ENCODE data around the gene PJVK. TPM values are rescaled to one million over a fixed set of nuclear protein-coding genes. Genes with fewer than 3 reads are reported as not detected.

Gene PJVK
- total and polyA plus RNA-seq, 9 of the 15 experiments (the other 6 are each of a cell fraction or from before 2014, with no cell fraction given): 0.11 to 1.5 (median 0.73) TPM

DNA sequence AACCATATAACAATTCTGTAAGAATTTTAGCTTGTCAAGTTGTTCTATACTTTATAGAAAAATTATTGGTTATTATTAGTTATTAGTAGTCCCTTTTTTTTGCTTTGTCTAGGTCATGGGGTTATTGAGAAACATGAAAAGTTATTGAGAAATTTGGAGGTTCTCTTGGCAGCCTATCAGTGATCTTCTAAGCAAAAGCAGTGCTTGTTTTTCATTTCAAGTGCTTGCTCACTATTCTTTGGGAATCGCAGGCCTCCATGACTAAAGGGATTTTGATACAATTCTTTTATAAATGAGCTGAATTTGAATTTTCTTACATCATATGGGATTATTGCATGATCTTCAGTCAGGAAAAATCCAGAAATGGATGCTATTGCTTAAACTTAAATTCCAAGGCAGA lies 54.9 kb downstream of the PJVK start:
- no peaks in the 10 kb centered on the region for H3K9me1 ChIP-seq (ENCODE audit: control insufficient read depth, insufficient read depth, low read length)
- CTCF ChIA-PET (ENCODE audit: low intra/inter-chr PET ratio): no interaction called here
- H3K36me3 ChIP-seq (ENCODE audit: control insufficient read depth, insufficient read depth, low read length): peaks cover 39% of the 10 kb centered on the region
- H3K9me3 ChIP-seq (replicated peaks; ENCODE audit: control insufficient read depth, insufficient read depth, low read depth, low read length): no peaks in the 10 kb centered on the region
- WGBS (ENCODE audit: insufficient coverage, low coverage, missing lambda C conversion rate): 100% methylated on average over 1 of the region's 1 CpG
- H3K4me1 ChIP-seq (replicated peaks in 1 of 2; ENCODE audit: control insufficient read depth in 2 of 2, insufficient read depth in 2 of 2, low read length in 2 of 2): no peaks in the 10 kb centered on the region
- no peak for TF ChIP-seq SMC3 (conservative IDR thresholded peaks at IDR 0.05; ENCODE audit: insufficient read depth, low read depth, low read length)
- no peak for TF ChIP-seq CEBPG (CRISPR knock-in tag; IDR thresholded peaks at IDR 0.05)
- TF ChIP-seq CEBPG (tag; conservative IDR thresholded peaks at IDR 0.05 in 1 of 2, IDR thresholded peaks at IDR 0.05 in 1 of 2): 0 out of 4 replicates have a peak, but pooled peaks of 1 of the 2 experiments have one; percentile 16
- no peak for TF ChIP-seq NCOR1 (IDR thresholded peaks at IDR 0.05)
- no peak for TF ChIP-seq NUFIP1 (IDR thresholded peaks at IDR 0.05; ENCODE audit: partially characterized antibody)
- TF ChIP-seq CTBP1 (IDR thresholded peaks at IDR 0.05; ENCODE audit: borderline replicate concordance): no peak
- TF ChIP-seq PYGO2 (tag; IDR thresholded peaks at IDR 0.05): no peak
- no peak overlapping the region for H3K27ac ChIP-seq (ENCODE audit: extremely low read depth, low read depth, low read length)
- in situ Hi-C loops (cut with MboI): no loop called here
- no peak for DNase-seq (ENCODE audit: extremely low read depth in 1 of 4, low spot score in 3 of 4)
- no peak for ATAC-seq
- no peak overlapping the region for H3K4me3 ChIP-seq
- no peaks in the 10 kb centered on the region for H4K20me1 ChIP-seq (replicated peaks; ENCODE audit: control insufficient read depth, insufficient read depth, low read length)
- H3K79me2 ChIP-seq (ENCODE audit: control insufficient read depth, insufficient read depth, low read length): no peaks in the 10 kb centered on the region
- H3K9ac ChIP-seq (ENCODE audit: insufficient read depth in 1 of 2, low read depth in 2 of 2, low read length in 2 of 2): no peak overlapping the region
- H3K4me2 ChIP-seq (ENCODE audit: insufficient read depth, low read length): no peak overlapping the region
- H2AFZ ChIP-seq (ENCODE audit: low read depth, low read length): no peak overlapping the region
- BruUV-seq (replicated peaks): no TSS peak
- intact Hi-C loops (cut with micrococcal nuclease): no loop called here
- H3K27me3 ChIP-seq (ENCODE audit: control insufficient read depth in 2 of 2, insufficient read depth in 2 of 2, low read length in 2 of 2): no peaks in the 10 kb centered on the region
- POLR2A ChIA-PET: interaction anchor here (0.8 to 1.4 kb wide), 2 partner anchors 10 to 16 kb away, joined by 3 read pairs; no protein-coding TSS in a partner anchor
- FAIRE-seq: no peak

DNA sequence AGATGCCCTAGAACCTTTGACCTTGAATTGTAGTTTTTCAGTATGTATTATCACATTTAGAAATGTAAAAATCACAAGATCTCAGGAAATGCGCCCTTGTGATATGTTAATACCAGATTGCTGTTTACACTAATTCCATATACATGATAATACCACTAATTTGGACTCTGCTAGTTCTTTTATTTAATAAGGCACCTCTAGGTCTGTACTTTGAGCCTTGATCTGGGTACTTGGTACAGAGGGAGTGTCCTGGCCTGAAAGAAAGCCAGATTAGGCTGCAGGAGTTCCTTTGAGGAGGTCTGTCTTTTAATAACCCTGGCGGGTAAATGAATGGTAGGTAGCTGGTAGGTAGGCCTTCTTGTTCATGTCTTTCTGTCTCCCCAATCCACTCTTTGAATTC lies 55.3 kb downstream of the PJVK start:
- BruUV-seq (replicated peaks): no TSS peak
- Histone ChIP-seq H3K36me3 (ENCODE audit: control insufficient read depth, insufficient read depth, low read length) (peaks cover 35% of the 10 kb centered on the region), H3K27ac (ENCODE audit: extremely low read depth, low read depth, low read length) (no peak overlapping the region), H2AFZ (ENCODE audit: low read depth, low read length) (no peak overlapping the region), H3K79me2 (ENCODE audit: control insufficient read depth, insufficient read depth, low read length) (no peaks in the 10 kb centered on the region), H4K20me1 (replicated peaks; ENCODE audit: control insufficient read depth, insufficient read depth, low read length) (no peaks in the 10 kb centered on the region), H3K4me3 (no peak overlapping the region), H3K4me1 (replicated peaks in 1 of 2; ENCODE audit: control insufficient read depth in 2 of 2, insufficient read depth in 2 of 2, low read length in 2 of 2) (no peaks in the 10 kb centered on the region), H3K9ac (ENCODE audit: insufficient read depth in 1 of 2, low read depth in 2 of 2, low read length in 2 of 2) (no peak overlapping the region), H3K27me3 (ENCODE audit: control insufficient read depth in 2 of 2, insufficient read depth in 2 of 2, low read length in 2 of 2) (no peaks in the 10 kb centered on the region), H3K9me3 (replicated peaks; ENCODE audit: control insufficient read depth, insufficient read depth, low read depth, low read length) (no peaks in the 10 kb centered on the region), H3K4me2 (ENCODE audit: insufficient read depth, low read length) (no peak overlapping the region), H3K9me1 (ENCODE audit: control insufficient read depth, insufficient read depth, low read length) (no peaks in the 10 kb centered on the region)
- DNase-seq (ENCODE audit: extremely low read depth in 1 of 4, low spot score in 3 of 4) (no peak), ATAC-seq (no peak; the same call in 1 of the 3 replicates), FAIRE-seq (no peak)
- 88% methylated on average over 2 of the region's 2 CpGs for WGBS (ENCODE audit: insufficient coverage, low coverage, missing lambda C conversion rate)
- ChIA-PET POLR2A (interaction anchor here (0.8 to 1.4 kb wide), 2 partner anchors 10 to 16 kb away, joined by 3 read pairs; no protein-coding TSS in a partner anchor), CTCF (ENCODE audit: low intra/inter-chr PET ratio) (no interaction called here)
- TF ChIP-seq CEBPG (CRISPR knock-in tag; IDR thresholded peaks at IDR 0.05) (no peak), CEBPG (tag; conservative IDR thresholded peaks at IDR 0.05 in 1 of 2, IDR thresholded peaks at IDR 0.05 in 1 of 2) (0 out of 4 replicates have a peak, but pooled peaks of 1 of the 2 experiments have one; percentile 4), KDM5B (IDR thresholded peaks at IDR 0.05; ENCODE audit: insufficient replicate concordance, low read depth, low read length) (no peak)
- in situ Hi-C loops (cut with MboI) (no loop called here), intact Hi-C loops (cut with micrococcal nuclease) (no loop called here)

Data from K562 (cell line).